GM19455 (cell line): Measurements from ENCODE around the gene CORO6.
A peak's percentile ranks its signal among the peaks of the same experiment; 100 is the strongest.

Experiments
- ATAC-seq: cut with Tn5 transposase; IDR thresholded peaks from one replicate; pipeline ENCODE4 v1.9.1; 2021; ENCODE audit not compliant: unreplicated experiment

CORO6 gene

GRCh38 chr17:29578626-29579485 lies 43.9 kb downstream of the CORO6 start:
- ATAC-seq = no peak

- ATAC-seq = no peak
These were observed 45.1 kb downstream of the CORO6 start for GRCh38 chr17:29577385-29578211.

- no peak for ATAC-seq
These were observed 45.7 kb downstream of the CORO6 start for GRCh38 chr17:29577001-29577370.

GRCh38 chr17:29576214-29577000 lies 46.3 kb downstream of the CORO6 start:
- no peak for ATAC-seq

- ATAC-seq = no peak
These were observed 47.0 kb downstream of the CORO6 start for GRCh38 chr17:29575511-29576213.

GRCh38 chr17:29574732-29575510 lies 47.8 kb downstream of the CORO6 start:
- no peak for ATAC-seq

GRCh38 chr17:29573871-29574731 lies 48.6 kb downstream of the CORO6 start:
- ATAC-seq = no peak

GRCh38 chr17:29573558-29573869 lies 49.2 kb downstream of the CORO6 start:
- no peak for ATAC-seq

- ATAC-seq = no peak
These were observed 49.8 kb downstream of the CORO6 start for GRCh38 chr17:29572691-29573557.

GRCh38 chr17:29571883-29572681 lies 50.6 kb downstream of the CORO6 start:
- no peak for ATAC-seq

- no peak for ATAC-seq
These were observed 51.2 kb downstream of the CORO6 start for GRCh38 chr17:29571486-29571882.

- no peak for ATAC-seq
These were observed 52.2 kb downstream of the CORO6 start for GRCh38 chr17:29570521-29570920.

GRCh38 chr17:29569245-29569950 lies 53.3 kb downstream of the CORO6 start:
- ATAC-seq = no peak

GRCh38 chr17:29568331-29569244 lies 54.1 kb downstream of the CORO6 start, which contains the start of gene TP53I13:
TSS of gene TP53I13 (plus strand) at chr17:29568701. CDS start at chr17:29568759, 58 bp downstream.
- ATAC-seq = peak; percentile 41

- ATAC-seq = peak; percentile 36
These were observed 55.0 kb downstream of the CORO6 start for GRCh38 chr17:29567554-29568330.
